Measurements from ENCODE around the gene MED14.

GRCh38 chrX:40700640-40701342 is 34.6 kb downstream of the MED14 start:
- TF ChIP-seq CTCF (IDR thresholded peaks at IDR 0.05; ENCODE audit: poor library complexity), result no peak
- TF ChIP-seq EZH2phosphoT487 (IDR thresholded peaks at IDR 0.05; ENCODE audit: low read depth, severe bottlenecking, unreplicated experiment), result no peak
